GM21447 (cell line): ENCODE measurements around the gene DUSP28.

Experiments used
- ATAC-seq: cut with Tn5 transposase; IDR thresholded peaks from one replicate; pipeline ENCODE4 v1.9.1; 2021; ENCODE audit not compliant: unreplicated experiment

Gene DUSP28

DNA sequence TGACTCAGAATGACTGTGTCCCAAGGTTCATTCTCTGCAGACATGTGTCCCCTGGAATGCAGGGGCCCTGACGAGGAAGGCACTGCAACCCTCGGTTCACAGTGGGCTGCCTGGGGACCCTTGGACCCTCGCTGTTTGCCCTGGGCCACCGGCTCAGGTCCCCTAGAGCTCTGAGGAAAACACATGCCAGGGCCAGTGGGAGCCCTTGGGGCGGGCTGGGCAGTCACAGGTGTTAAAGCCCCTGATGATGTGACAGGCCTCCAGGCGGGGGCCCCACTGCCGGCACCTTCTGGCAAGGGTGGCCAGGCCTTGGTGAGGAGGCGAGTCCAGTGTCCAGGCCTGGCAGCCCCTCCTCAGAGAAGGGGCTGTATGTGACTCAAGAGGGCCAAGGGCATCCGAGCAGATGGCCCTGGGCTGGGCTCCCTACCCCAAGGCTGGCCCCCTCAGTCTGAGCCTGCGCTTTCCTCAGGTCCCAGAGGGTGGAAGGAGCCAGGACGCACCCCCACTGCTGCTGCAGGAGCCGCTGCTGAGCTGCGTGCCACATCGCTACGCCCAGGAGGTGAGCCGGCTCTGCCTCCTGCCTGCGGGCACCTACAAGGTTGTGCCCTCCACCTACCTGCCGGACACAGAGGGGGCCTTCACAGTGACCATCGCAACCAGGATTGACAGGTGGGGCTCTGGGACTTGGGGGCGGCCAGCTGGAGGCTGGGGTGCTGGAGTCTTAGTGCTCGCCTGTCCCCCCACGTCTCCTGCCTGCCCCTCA lies 37.4 kb downstream of the DUSP28 start:
- ATAC-seq: no peak

DNA sequence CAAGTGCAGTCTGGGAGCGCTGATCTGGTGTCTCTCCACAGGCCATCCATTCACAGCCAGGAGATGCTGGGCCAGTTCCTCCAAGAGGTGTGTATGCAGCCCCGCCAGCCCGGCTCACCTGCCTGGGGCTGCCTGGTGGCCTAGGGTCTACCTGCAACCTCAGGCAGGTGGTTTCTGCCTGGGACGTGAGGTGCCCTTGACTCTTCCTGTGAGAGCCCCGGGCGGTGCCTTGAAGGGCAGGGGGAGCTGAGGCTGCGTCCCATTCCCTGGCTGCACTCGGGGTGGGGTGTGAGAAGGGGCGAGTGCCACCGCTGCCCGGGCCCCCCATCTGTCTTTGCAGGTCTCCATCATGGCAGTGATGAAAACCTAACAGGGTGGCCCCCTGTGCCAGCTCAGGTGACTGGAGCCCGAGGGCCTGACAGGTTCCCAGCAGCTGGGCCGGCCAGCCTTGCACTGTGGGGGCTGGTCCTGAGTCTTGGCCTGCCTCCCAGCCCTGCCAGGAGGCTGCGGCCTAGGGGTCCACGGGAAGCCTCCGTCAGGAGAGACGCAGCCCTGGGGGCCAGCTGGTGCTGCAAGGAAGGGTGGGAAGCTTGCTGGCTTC lies 38.3 kb downstream of the DUSP28 start:
- no peak for ATAC-seq

DNA sequence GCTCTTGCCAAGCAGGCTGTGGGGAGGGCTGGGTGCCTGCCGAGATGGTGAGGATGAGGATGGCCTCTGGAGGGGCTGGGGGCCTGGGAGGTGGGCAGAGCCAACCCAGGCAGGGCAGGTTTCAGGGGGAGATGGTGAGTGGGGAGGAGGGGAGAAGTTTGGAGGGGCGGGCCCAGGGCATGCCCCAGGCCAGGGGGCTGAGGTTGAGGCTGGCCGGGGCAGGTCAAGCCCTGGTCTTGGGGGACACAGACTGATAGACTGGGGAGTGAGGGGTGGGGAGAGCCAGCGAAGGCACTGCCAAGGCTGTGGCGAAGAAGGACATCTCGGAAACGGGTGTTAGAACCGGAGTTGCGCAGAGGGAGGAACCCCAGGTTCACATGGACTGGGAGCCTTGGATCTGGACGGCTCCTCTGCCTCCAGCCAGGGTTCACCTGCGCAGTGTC lies 39.0 kb downstream of the DUSP28 start:
- no peak for ATAC-seq

DNA sequence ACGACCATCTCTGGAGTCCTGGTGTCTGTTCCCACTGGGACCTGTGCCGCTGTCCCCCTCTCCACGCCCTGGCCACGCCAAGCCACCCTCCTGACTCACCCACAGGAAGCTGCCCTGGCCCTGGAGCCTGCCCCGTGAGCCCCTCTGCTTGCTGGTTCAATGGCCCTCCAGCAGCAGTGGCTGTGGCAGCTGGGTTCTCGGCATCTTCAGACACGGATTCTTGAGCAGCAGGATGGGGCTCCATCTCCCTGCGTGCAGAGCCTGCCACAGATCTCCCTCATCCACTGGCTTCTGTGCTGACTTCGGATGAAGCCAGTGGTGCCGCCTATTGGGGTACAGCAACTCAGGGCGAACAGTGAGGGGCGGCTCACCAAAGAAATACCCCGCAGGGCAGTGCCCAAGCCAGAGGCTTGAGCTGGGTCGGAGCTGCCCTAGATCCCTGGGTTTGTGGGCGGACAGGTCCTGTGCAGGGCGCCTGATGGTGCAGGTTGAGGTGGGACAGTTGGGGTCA lies 40.3 kb downstream of the DUSP28 start:
- no peak for ATAC-seq

DNA sequence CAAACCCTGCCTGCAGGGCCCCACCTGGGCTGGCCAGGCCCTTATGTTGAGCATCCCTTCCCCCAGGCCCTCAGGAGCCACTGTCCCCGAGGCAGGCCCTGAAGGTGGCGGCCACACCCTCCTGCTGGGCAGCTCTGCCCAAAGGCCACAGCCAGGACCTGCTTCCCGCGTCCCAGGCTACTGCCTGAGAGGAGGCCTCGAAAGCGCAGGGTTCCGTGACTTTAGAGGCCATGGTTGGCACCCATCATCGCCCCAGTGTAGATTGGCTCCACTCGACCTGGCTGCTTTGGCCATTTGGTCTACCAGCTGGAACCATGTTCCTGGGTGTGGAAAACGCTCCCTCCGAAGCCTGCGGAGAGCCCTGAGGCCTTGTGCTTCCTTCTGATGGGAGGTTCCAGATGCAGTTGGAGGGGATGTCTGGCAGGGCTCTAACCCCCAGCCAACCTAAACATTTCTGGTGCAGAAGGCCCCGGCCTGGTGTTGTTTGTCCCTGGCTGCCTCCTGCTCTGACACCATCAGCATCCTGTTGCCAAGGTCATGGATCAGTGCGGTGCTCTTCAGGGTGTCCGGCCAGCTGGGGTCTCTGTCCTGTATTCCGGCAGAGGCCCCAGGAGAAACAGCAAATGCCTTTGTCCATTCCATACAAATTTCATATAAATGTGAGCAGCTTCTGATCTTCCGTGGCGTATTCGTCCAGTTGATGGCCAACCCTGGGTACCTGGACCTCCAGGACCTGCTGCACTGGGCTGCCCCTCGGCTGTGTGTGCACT lies 41.1 kb downstream of the DUSP28 start:
- no peak for ATAC-seq

DNA sequence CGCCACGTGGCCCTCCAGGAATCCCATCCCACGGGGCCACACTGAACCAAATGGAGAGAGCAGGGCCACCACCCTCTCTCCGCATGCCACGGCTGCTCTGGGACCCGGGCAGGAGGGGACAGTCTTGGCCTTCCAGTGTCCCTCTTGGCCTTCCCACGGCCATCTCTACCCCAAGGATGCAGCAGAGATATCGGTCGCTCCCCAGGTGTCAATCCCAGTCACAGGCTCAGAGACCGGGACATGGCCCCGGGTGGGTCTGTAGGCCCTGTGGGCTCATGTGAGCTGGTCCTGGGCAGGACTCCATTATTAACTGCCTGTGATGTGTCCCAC lies 41.6 kb downstream of the DUSP28 start:
- no peak for ATAC-seq

DNA sequence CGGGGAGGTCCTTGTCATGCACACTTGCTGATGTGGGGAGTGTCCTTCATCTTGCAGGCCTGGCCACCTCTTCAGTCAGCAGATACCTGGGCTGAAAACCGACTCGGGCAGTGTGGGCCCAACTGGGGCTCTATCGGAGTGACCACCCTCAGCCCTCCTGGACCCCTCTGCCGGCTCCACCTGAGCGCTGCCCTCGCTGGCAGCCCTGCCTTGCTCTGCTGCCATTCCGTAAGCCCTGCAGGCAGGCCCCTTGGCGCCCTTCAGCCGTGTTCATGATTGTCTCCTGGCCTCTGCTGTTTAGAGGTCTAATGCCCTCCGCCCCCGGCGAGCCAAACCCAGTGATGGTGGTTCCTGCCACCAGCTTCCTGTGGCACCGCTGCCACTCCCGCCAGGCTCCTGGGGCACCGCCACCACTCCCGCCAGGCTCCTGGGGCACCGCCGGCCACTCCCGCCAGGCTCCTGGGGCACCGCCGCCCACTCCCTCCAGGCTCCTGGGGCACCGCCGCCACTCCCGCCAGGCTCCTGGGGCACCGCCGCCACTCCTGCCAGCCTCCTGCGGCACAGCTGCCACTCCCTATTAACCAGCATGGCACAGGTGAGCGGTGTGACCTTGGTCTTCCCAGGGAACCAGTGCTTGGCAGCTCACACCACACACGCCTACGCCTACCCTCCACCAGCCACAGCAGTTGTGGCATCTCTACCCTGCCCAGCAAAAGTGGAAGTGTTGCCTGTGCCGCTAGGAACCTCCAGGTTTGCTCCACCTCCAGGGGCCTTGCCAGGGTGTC lies 42.3 kb downstream of the DUSP28 start:
- ATAC-seq: no peak

DNA sequence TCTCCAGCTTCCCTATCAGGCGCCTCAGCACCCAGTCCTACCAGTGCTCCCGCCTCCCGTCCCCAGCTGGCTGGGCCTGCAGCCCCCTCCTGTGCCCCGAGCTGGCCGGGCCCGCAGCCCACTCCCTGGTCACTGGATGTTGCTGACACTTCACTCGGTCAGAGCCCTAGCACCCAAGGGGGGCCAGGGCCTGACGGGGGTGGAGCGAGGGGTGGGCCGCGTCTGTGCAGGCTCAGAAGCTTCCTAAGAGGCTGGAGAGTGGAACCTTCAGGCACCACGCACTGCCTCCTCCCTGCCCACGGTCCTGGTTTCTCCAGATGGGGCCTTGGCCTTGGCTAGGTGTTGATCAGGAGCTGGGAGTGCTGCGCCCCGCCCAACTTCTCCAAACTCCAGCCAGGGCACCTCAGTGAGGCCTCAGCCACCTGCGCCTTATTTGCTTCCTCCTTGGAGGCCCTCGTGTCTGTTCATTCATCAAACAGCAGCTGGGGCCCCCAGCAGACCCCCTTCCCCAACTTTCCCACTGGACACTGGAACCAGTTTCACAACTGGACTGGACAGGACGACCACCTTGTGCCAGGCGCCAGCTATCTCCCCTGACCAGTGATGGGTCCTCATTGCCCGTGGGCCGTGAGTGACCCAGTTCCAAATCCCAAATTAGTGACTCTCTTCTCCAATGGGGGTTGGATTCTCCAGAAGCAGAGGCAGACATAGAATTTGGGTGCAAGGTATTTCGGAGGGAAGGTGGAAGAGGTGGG lies 43.1 kb downstream of the DUSP28 start:
- ATAC-seq: no peak

DNA sequence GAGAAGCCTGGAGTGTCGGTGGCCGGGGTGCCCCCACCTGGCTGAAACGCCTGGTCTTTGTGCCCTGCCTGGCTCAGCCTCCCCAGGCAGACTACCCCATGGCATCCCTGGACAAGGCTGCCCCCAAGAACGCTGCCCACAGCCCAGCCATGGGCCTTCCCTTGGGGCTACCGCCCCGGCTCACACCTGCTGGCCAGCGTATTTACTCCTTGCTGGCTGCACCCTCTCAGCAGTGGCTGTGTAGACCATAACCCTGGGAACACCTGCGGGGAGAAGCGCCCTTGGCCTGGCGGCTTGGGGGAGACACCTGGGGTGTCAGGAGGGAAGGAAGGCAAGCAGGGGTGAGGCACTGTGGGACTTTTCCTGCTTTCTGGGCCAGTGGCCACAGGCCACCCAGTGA lies 43.7 kb downstream of the DUSP28 start:
- no peak for ATAC-seq

DNA sequence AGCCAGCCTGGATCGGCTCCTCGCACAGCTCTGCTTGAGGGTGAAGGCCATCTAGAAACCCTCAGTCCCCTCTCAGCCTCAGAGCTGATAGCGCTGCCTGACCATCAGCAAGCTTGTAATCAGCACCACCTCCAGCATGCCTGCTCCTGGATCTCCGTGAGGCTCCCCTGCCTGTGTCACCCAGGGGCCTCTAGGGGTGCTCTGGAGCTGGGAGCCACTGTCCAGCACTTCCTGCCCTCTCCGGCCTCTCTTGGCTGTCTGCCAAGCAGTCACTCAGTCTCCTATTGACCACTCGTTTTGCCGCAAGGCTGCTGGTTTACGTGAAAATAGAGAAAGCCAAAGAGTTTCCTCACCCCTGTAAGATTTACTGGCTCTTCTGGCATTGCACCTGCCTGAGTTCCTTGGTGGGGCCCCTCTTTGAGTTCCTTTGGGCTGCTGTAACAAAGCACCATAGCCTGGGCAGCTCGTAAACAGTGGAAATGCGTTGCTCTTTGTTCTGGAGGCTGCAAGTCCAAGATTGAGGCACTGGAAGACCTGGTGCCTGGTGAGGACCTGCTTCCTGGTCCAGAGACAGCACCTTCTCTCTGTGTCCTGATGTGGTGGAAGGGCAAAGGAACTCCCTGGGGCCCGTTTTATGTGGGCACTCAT lies 44.3 kb downstream of the DUSP28 start:
- ATAC-seq: no peak

DNA sequence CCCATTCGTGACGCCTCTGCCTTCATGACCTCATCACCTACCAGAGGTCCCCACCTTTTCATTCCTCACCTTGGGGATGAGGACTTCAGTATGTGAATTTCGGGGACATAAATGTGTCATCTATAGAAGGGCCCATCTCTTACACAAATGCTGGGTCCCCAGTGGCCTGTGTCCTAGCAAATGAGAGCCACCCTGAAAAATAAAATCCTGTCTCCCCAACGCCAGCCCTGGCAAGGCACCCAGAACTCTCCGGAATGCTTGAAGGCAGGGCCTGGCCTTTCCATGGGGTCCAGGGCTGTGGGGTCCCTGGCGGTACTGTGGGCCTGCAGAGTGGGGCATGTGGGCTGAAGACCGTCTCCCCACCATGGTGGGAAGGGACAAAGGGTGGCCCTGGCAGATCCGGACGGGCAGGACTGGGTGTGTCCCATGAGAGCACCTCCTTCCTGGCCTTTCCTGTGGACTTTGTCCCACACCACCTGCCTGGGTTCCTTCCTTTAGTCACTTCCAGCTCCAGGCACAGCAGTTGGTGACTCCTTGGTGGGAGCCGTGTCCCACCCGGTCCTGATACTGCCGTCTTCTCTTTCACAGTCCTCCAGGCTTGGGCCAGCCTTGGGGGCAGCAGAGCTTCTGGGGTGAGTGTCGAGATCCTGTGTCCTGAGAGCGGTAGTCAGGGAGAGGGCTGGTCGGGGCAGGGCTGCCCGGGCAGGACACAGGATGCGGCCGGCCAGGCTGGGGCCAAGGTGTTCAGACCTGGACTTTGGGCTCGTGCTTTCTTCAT lies 45.0 kb downstream of the DUSP28 start:
- no peak for ATAC-seq

DNA sequence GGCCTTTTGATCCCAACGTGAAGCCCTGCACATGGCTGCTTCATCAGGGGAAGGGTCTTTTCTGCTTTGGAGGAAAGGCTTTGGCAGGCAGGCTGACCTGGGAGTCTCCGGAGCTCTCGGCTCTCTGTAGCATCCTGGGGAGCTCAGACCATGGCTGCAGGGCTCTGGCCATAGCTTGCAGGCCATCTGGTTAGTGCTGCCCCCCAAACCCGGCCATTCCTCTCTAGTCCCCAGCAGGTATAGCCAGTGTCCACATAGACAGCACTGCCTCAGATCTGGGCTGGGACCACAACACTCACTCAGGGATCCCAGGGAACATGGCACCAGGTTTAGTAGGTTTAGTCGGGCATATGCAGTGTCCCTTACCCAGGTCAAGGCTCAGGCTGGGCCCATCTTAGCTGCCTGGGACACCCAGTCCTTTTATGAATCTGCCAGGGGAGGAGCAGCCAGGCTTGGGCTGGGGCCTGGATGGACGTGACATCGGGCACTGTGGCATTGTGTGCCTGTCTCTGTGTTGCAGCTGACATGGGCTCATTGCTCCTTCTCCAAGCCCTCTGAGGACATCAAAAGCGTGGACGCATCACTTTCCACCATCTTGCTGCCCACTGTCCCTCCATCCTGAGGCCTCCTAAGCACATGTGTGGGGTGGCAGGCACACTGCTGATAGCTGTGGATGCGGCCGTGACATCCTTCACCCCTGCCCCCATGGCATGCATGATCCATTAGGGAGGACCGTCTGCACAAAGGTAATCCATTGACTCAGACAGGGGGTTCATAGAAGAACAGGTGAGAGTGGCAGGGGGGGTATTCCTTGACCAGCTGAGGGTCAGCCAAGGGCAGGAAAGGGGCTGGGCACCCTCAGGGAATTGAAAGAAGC lies 45.9 kb downstream of the DUSP28 start:
- no peak for ATAC-seq

DNA sequence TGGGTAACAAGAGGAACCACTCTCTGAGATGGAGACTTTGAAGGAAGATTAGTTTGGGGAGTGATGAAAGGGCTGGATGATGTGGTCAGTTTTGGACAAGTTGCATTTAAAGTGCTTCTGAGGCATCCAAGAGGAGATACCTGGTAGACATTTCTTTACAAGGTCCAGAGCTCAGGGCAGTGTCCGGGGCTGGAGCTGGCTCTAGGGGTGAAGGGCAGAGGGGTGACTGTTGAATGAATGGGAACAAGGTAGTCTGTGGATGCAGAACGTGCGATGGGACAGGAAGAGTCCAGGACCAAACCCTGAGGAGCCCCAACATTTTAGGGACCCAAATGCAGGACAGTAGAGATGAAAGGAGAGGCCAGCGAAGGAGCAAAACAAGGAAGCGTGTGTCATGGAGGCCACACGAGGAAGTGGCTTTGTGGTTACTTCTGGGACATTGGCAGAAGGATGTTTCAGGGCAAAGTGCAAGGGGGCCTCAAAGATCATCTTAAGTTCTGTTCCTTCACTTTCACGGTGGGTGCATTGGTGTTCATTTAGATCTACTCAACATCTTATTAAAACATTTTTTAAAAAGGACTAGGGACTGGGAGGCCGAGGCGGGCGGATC lies 51.5 kb downstream of the DUSP28 start:
- ATAC-seq: no peak
